Measurements from ENCODE around the gene AHNAK2.

- TF ChIP-seq POLR2A (IDR thresholded peaks at IDR 0.05): no peak
- no peak for TF ChIP-seq CTCF (IDR thresholded peaks at IDR 0.05)
Observed at GRCh38 chr14:105014631-105015030, 36.5 kb upstream of the AHNAK2 start.

All from Peyer's patch (tissue), 4 donors.